HG03095 (cell line): ENCODE measurements around the gene IFNA14.
A peak's percentile ranks its signal among the peaks of the same experiment; 100 is the strongest.
"Not testable (repeated sequence)": the region's sequence is repeated elsewhere in the genome, so short reads cannot be mapped to it uniquely, and the experiment has no call there.

Source experiments
- ATAC-seq: cut with Tn5 transposase; IDR thresholded peaks from one replicate; pipeline ENCODE4 v1.9.1; 2021; ENCODE audit warnings: moderate library complexity; ENCODE audit not compliant: unreplicated experiment

IFNA14 gene

DNA sequence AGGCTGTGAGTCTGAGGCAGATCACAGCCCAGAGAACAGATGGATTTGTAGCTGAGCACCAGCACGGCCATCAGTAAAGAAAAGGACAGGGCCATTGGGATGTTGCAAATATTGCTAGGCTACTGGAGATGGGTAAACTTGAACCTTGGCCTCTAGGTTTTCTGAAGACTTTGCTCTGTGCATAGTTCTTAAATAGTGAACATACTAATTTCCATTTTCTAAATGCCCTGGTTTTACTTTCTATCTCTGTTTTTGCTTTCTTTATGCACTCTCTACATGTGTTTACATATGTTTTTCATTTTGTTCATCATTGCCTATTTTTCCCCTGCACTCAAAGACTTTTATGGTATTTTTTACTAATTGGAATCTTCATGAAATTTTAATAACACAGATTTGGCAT, 22.6 kb downstream of the IFNA14 start, which contains the start of gene IFNA16:
Gene IFNA16, minus strand, starts transcription at position 101 of the 400 bp plus-strand sequence. Its CDS starts 6 bp downstream, at position 95.
- ATAC-seq: not testable (repeated sequence)

DNA sequence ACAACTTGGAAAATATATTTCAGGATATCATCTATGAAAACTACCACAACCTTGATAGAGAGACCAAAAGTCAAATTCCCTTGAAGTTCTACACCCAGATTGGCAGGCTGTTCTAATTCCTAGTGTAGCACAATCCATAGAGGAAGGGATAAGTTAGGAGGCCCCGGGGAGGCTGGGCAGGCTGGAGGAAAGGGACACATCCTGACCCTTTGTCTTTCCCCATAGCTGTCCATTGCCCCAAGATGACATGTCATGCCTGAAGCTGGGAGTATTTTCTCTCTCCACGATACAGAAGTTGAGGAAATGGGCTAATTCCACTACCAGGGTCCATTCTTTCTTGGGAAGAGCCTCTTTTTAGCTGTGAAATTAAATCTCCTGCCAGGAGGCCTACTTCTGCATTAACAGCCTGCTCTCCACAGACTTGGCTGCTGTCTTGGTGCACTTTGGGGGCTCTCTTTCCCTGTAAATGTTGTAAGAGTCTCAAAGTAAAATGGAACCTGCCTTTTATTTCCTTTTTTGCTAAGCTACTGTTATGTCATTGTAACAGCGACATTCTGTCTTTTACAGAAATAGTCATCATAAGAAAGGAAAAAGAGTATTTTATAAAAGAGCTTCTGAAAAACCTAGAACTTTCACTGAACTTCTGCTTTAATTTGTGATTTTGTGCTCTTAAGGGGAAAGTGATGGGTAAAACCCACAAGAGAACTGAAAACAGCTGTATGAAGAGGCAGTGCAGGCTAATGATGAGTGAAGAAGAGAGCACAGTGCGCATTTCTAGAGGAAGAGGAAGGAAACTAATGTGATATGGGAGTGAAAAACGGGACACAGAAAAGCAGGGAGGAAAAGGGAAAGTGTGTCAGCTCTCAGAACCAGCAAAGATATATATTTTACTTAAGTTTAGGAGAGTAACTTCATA, 26.1 kb downstream of the IFNA14 start:
- ATAC-seq: peak; percentile 64

DNA sequence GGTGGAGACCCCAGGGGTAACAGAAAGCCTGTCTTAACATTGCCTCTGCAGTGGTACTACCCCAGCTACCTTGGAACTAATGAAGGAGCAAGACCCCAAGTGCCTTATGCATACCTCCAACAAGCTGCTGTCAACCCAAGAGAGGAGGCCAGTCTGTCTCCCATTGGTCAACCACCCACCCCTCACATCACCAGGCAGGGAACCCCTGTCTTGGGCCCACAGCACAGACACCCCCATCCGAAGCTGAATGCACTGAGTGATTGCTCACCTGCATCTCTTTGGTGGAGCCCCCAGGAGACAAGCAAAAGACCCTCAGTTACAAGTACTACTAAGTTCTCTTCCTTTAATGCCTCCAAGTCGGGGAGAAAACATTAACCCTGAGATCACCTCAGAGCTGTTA, 27.6 kb downstream of the IFNA14 start:
- ATAC-seq: not testable (repeated sequence)

DNA sequence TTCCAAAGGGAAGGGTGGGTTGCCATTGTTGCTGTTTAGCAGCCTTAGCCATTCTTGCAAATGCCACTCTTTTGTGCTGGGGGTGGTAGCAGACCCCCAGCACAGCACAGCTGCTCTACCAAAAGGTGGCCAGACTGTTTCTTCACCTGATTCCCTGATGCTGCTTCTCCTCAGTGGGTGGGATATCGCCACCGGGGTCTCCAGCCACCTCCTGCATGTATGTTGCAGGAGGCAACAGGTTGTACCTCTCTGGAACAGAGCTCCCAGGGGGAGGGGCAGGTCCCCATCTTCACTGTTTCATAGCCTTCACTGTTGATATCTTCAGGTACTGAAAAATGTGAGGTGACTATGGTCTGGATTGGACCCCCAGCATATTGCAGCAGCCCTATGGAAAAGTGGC, 29.0 kb downstream of the IFNA14 start:
- ATAC-seq: not testable (repeated sequence)

DNA sequence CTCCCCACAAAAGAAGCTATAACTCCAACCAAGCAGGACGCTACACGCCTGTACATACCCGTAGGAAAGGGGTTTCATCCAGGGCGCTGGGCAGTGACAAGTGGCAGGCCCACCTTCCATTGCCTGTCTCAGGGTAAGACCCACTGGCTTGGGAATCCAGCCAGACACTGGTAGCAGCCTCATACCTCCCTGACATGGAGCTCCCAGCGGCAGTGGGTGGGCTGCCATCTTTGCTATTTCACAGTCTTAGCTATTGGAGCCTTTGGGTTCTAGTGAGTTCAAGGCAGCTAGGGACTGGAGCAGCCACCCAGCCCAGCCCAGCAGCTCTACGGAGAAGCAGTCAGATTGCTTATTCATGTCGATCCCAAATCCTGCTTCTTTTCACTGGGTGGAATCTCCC, 29.5 kb downstream of the IFNA14 start:
- ATAC-seq: no peak

DNA sequence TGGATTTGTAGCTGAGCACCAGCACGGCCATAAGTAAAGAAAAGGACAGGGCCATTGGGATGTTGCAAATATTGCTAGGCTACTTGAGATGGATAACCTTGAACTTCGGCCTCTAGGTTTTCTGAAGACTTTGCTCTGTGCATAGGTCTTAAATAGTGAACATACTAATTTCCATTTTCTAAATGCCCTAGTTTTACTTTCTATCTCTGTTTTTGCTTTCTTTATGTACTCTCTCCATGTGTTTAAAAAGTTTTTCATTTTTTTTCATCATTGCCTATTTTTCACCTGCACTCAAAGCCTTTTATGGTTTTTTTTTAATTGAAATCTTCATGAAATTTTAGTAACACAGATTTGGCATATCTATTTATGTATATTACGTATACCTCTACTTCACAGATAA, 32.8 kb downstream of the IFNA14 start, which contains the start of gene IFNA10:
Gene IFNA10, minus strand, starts transcription at position 101 of the 400 bp plus-strand sequence. Its CDS starts 46 bp downstream, at position 55.
- not testable (repeated sequence) for ATAC-seq

DNA sequence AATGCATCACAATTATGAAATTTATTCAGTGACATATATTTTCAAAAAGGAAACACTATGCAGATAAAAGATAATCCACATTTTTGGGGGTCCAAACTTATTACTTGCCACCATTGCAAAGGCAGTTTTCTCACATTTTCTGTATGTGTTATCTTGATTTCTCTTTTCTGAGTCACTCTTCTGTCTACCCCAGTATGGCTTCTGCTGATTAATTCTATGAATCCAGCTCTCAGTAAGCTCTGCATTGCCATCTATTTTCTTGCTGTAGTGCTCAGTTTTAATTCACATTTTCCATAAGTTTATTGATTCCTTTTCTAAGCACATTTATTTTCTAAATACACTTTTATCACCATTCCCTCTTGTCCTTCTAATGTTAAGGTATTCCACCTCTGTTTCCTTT, 34.6 kb downstream of the IFNA14 start:
- ATAC-seq: no peak

DNA sequence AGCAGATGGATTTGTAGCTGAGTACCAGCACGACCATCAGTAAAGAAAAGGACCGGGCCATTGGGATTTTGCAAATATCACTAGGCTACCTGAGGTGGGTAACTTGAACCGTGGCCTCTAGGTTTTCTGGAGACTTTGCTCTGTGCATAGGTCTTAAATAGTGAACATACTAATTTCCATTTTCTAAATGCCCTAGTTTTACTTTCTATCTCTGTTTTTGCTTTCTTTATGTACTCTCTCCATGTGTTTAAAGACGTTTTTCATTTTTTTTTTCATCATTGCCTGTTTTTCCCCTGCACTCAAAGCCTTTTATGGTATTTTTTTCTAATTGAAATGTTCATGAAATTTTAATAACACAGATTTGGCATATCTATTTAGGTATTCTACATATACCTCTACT, 37.7 kb downstream of the IFNA14 start, which contains the start of gene IFNA7:
Gene IFNA7, minus strand, starts transcription at position 101 of the 400 bp plus-strand sequence. Its CDS starts 40 bp downstream, at position 61.
- not testable (repeated sequence) for ATAC-seq

DNA sequence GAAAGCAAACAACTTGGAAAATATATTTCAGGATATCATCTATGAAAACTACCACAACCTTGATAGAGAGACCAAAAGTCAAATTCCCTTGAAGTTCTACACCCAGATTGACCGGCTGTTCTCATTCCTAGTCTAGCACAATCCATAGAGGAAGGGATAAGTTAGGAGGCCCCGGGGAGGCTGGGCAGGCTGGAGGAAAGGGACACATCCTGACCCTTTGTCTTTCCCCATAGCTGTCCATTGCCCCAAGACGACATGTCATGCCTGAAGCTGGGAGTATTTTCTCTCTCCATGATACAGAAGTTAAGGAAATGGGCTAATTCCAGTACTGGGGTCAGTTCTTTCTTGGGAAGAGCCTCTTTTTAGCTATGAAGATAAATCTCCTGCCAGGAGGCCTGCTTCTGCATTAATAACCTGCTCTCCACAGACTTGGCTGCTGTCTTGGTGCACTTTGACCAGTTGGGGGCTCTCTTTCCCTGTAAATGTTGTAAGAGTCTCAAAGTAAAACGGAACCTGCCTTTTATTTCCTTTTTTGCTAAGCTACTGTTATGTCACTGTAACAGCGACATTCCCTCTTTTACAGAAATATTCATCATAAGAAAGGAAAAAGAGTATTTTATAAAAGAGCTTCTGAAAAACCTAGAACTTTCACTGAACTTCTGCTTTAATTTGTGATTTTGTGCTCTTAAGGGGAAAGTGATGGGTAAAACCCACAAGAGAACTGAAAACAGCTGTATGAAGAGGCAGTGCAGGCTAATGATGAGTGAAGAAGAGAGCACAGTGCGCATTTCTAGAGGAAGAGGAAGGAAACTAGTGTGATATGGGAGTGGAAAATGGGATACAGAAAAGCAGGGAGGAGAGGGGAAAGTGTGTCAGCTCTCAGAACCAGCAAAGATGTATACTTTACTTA, 44.7 kb downstream of the IFNA14 start:
- peak; percentile 90 for ATAC-seq
